BE2C (cell line): ENCODE data around the gene BMPER.

Experiments
- DNase-seq: peaks from one replicate; pipeline ENCODE4 v3.0.0-alpha.2; 2020
- H3K27me3 ChIP-seq: fragments of 250-450 bp; sonication (Bioruptor Pico); 2 replicates; pipeline ENCODE4 v1.5.1; 2020; ENCODE audit warnings: mild to moderate bottlenecking
- H3K36me3 ChIP-seq: fragments of 250-450 bp; sonication (Bioruptor Pico); 2 replicates; pipeline ENCODE4 v1.5.1; 2020; ENCODE audit warnings: mild to moderate bottlenecking
- H3K4me1 ChIP-seq: fragments of 250-450 bp; sonication (Bioruptor Pico); 2 replicates; pipeline ENCODE4 v1.5.1; 2020
- H3K4me3 ChIP-seq: 2 replicates; pipeline ENCODE4 v1.5.1; 2011; ENCODE audit warnings: low read depth, low read length
- H3K9me3 ChIP-seq: fragments of 250-450 bp; sonication (Bioruptor Pico); 2 replicates; pipeline ENCODE4 v1.5.1; 2020
- CTCF ChIP-seq: IDR thresholded peaks from 2 replicates; pipeline ENCODE4 v1.5.1; 2012; ENCODE audit warnings: mild to moderate bottlenecking, low read depth, low read length

Gene BMPER

DNA sequence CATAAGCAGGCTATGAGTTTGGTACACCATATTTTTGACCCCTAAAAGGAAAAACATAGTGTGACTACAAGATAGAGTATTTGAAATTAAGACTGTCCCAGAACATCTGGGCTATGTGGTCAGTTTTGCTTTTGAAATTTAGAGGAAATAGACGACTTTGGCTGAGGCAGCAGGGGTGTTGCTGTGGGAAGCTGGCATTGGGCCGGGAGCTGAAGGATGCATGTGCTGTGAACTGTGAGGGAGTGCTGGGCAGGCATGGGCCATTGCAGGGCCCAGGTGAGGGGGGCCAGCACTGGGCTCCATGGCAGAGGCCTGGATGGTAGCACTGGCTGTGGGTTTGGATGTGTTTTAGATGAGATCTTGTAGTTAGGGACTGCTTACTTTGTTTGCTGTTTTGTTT, 168.3 kb downstream of the BMPER start:
- DNase-seq = no peak
- no peak overlapping the region for H3K4me3 ChIP-seq
- H3K27me3 ChIP-seq = no peaks in the 10 kb centered on the region
- no peaks in the 10 kb centered on the region for H3K9me3 ChIP-seq
- no peak for TF ChIP-seq CTCF
- no peaks in the 10 kb centered on the region for H3K4me1 ChIP-seq
- H3K36me3 ChIP-seq = no peaks in the 10 kb centered on the region

DNA sequence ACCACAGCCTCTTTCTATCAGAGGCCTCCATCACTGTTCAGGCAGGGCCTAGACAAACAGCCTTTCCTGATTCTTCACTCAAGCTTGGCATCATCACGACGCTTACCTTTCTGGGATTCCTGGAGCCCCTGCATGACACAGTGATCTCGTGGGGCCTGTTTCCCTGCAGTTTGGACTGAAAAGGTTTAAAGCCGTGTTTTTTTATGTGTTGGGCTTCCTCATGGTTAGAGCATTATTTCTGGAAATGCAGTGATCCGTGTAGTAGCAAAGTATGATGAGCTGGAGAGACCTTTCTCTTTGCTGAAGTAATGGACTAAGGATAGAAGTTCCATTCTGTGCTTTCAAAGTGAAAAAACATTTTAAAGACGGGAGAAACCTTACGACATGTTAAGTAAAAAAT, 169.1 kb downstream of the BMPER start:
- no peaks in the 10 kb centered on the region for H3K4me1 ChIP-seq
- no peaks in the 10 kb centered on the region for H3K36me3 ChIP-seq
- DNase-seq = no peak
- H3K9me3 ChIP-seq = no peaks in the 10 kb centered on the region
- no peaks in the 10 kb centered on the region for H3K27me3 ChIP-seq
- no peak for TF ChIP-seq CTCF
- no peak overlapping the region for H3K4me3 ChIP-seq

GRCh38 chr7:34075523-34076370, 170.4 kb downstream of the BMPER start:
- H3K36me3 ChIP-seq = no peaks in the 10 kb centered on the region
- no peaks in the 10 kb centered on the region for H3K9me3 ChIP-seq
- no peak for TF ChIP-seq CTCF
- H3K27me3 ChIP-seq = no peaks in the 10 kb centered on the region
- no peaks in the 10 kb centered on the region for H3K4me1 ChIP-seq
- H3K4me3 ChIP-seq = no peak overlapping the region
- no peak for DNase-seq

DNA sequence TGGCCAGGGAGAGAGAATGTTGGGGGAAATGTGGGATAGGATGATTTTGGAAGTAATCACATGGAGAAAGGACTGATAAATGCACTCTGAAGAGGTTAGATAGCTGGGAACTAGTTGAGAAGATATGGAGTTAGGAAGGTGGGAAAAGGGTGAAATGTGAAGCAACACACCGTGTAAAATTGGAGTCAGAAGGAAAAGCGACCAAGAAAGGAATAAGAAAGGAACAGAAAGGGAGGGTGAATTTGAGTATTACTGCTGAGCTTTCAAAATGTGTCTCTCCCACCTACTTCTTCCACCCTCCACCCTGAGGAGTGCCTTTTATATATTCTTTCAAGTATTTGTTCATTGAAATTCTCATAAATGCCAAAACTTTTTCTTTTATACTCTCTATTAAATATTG, 171.8 kb downstream of the BMPER start:
- Histone ChIP-seq H3K27me3 (no peaks in the 10 kb centered on the region), H3K36me3 (no peaks in the 10 kb centered on the region), H3K9me3 (no peaks in the 10 kb centered on the region), H3K4me3 (no peak overlapping the region), H3K4me1 (no peaks in the 10 kb centered on the region)
- no peak for DNase-seq
- no peak for TF ChIP-seq CTCF

- Histone ChIP-seq H3K27me3 (no peaks in the 10 kb centered on the region), H3K9me3 (no peaks in the 10 kb centered on the region), H3K4me3 (no peak overlapping the region), H3K36me3 (no peaks in the 10 kb centered on the region), H3K4me1 (no peaks in the 10 kb centered on the region)
- no peak for DNase-seq
- no peak for TF ChIP-seq CTCF
These were observed 173.5 kb downstream of the BMPER start for GRCh38 chr7:34078864-34079263.

DNA sequence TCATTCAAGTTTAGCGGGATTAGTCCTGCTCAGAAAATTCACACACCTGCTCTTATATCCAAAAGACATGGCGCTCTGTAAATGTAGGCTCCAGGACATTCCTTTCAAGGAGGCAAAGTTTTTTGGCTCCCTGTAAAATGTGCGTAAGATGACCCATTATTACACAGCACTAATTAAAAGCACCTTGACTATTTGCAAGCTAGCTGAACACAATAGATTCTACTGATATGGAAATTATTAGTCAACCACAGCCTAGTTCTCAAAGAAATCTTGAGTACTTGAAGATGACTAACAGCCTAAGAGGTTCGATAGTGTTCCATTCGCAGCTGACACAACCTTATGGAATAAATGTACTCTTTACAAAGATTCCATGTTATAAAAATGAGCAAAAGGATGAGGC, 175.2 kb downstream of the BMPER start:
- H3K36me3 ChIP-seq = no peaks in the 10 kb centered on the region
- H3K9me3 ChIP-seq = no peaks in the 10 kb centered on the region
- no peak overlapping the region for H3K4me3 ChIP-seq
- DNase-seq = no peak
- H3K27me3 ChIP-seq = no peaks in the 10 kb centered on the region
- H3K4me1 ChIP-seq = no peaks in the 10 kb centered on the region
- no peak for TF ChIP-seq CTCF
